ENCODE results near the gene IL20RB. TPM values are rescaled to one million over a fixed set of nuclear protein-coding genes. Genes with fewer than 3 reads are reported as not detected.
A peak's percentile ranks its signal among the peaks of the same experiment; 100 is the strongest.

Gene IL20RB
- total RNA-seq, 1 donor from 2014 or later = 0.98 TPM

GRCh38 chr3:136932978-136933772 lies 24.6 kb upstream of the IL20RB start:
- no peak for TF ChIP-seq CTCF (IDR thresholded peaks at IDR 0.05)
- Mint-ChIP-seq H3K27me3 (no peaks in the 10 kb centered on the region), H3K4me1 (peaks cover 54% of the 10 kb centered on the region), H3K9me3 (peaks cover 8% of the 10 kb centered on the region), H3K4me3 (no peak overlapping the region), H3K36me3 (ENCODE audit: low read depth) (peaks cover 50% of the 10 kb centered on the region), H3K27ac (peak overlapping the region; percentile 59)
- peak; percentile 45 for ATAC-seq (ENCODE audit: low read depth)
- intact Hi-C loops (cut with micrococcal nuclease) = loop anchor here (2.0 to 5.0 kb wide), 3 partner anchors 16 to 181 kb away; partner anchors contain the start of genes NCK1 and STAG1
- POLR2A ChIA-PET = interaction anchor here (1.3 to 1.5 kb wide), 2 partner anchors 72 to 181 kb away, joined by 5 to 6 read pairs; partner anchors contain the start of genes NCK1 and STAG1
- CTCF ChIA-PET = interaction anchor here (0.6 to 1.1 kb wide), 2 partner anchors 81 to 169 kb away, joined by 3 to 4 read pairs; no protein-coding TSS in a partner anchor
- no peak for DNase-seq

GRCh38 chr3:136937175-136937574 lies 20.6 kb upstream of the IL20RB start:
- intact Hi-C loops (cut with micrococcal nuclease) = loop anchor here (5.0 kb wide), 1 partner anchor 40 kb away; no protein-coding TSS in a partner anchor

GRCh38 chr3:136937851-136938250 lies 19.9 kb upstream of the IL20RB start:
- ChIA-PET CTCF (no interaction called here), POLR2A (interaction anchor here (1.0 kb wide), 1 partner anchor 76 kb away, joined by 3 read pairs; the partner anchor contains the start of gene NCK1)
- intact Hi-C loops (cut with micrococcal nuclease) = loop anchor here (5.0 kb wide), 1 partner anchor 41 kb away; no protein-coding TSS in a partner anchor
- Mint-ChIP-seq H3K4me1 (peaks cover 65% of the 10 kb centered on the region), H3K27me3 (no peaks in the 10 kb centered on the region), H3K27ac (no peak overlapping the region), H3K4me3 (no peak overlapping the region), H3K36me3 (ENCODE audit: low read depth) (peaks cover 38% of the 10 kb centered on the region), H3K9me3 (peaks cover 8% of the 10 kb centered on the region)
- ATAC-seq (ENCODE audit: low read depth) = no peak
- TF ChIP-seq CTCF (IDR thresholded peaks at IDR 0.05) = no peak
- DNase-seq = no peak

More at GRCh38 chr3:136937175-136937574, 20.6 kb upstream of the IL20RB start:
- H3K27ac Mint-ChIP-seq = no peak overlapping the region
- peaks cover 34% of the 10 kb centered on the region for H3K36me3 Mint-ChIP-seq (ENCODE audit: low read depth)
- H3K9me3 Mint-ChIP-seq = peaks cover 8% of the 10 kb centered on the region
- no peak for ATAC-seq (ENCODE audit: low read depth)
- POLR2A ChIA-PET = no interaction called here
- DNase-seq = no peak
- H3K27me3 Mint-ChIP-seq = no peaks in the 10 kb centered on the region
- no peak overlapping the region for H3K4me3 Mint-ChIP-seq
- CTCF ChIA-PET = no interaction called here
- peaks cover 64% of the 10 kb centered on the region for H3K4me1 Mint-ChIP-seq
- no peak for TF ChIP-seq CTCF (IDR thresholded peaks at IDR 0.05)

GRCh38 chr3:136938334-136938733 lies 19.4 kb upstream of the IL20RB start:
- no peaks in the 10 kb centered on the region for H3K27me3 Mint-ChIP-seq
- peaks cover 64% of the 10 kb centered on the region for H3K4me1 Mint-ChIP-seq
- ATAC-seq (ENCODE audit: low read depth) (no peak), DNase-seq (no peak)
- POLR2A ChIA-PET = interaction anchor here (0.5 to 1.0 kb wide), 2 partner anchors 25 to 77 kb away, joined by 3 read pairs; partner anchors contain the start of gene NCK1
- H3K9me3 Mint-ChIP-seq = peaks cover 8% of the 10 kb centered on the region
- CTCF ChIA-PET = interaction anchor here (1.0 kb wide), 1 partner anchor 186 kb away, joined by 5 read pairs; the partner anchor contains the start of gene STAG1
- TF ChIP-seq CTCF (IDR thresholded peaks at IDR 0.05) = no peak
- no peak overlapping the region for H3K27ac Mint-ChIP-seq
- no peak overlapping the region for H3K4me3 Mint-ChIP-seq
- intact Hi-C loops (cut with micrococcal nuclease) = loop anchor here (5.0 kb wide), 1 partner anchor 41 kb away; no protein-coding TSS in a partner anchor
- H3K36me3 Mint-ChIP-seq (ENCODE audit: low read depth) = peaks cover 37% of the 10 kb centered on the region

GRCh38 chr3:136939489-136939888 lies 18.3 kb upstream of the IL20RB start:
- no peak for TF ChIP-seq CTCF (IDR thresholded peaks at IDR 0.05)
- Mint-ChIP-seq H3K36me3 (ENCODE audit: low read depth) (peaks cover 28% of the 10 kb centered on the region), H3K4me3 (no peak overlapping the region), H3K27ac (peak overlapping the region; percentile 19), H3K27me3 (no peaks in the 10 kb centered on the region), H3K9me3 (peaks cover 8% of the 10 kb centered on the region), H3K4me1 (peaks cover 54% of the 10 kb centered on the region)
- CTCF ChIA-PET = interaction anchor here (1.0 kb wide), 1 partner anchor 187 kb away, joined by 5 read pairs; the partner anchor contains the start of gene STAG1
- no peak for ATAC-seq (ENCODE audit: low read depth)
- POLR2A ChIA-PET = no interaction called here
- intact Hi-C loops (cut with micrococcal nuclease) = loop anchor here (5.0 kb wide), 1 partner anchor 42 kb away; no protein-coding TSS in a partner anchor
- DNase-seq = no peak
